Uterus (tissue), 4 donors: ENCODE measurements around the gene BMP2. TPM values are rescaled to one million over a fixed set of nuclear protein-coding genes. Genes with fewer than 3 reads are reported as not detected.

ENCODE experiments used
- DNase-seq, 2 donors: peaks; one replicate each; pipeline ENCODE4 v3.0.0-alpha.2; 2019 to 2020
- H3K27ac ChIP-seq, 2 donors: fragments of 200-600 bp; sonication (generic); 1 replicate in 1 of 2; 2 replicates in 1 of 2; pipeline ENCODE4 v1.5.1; 2016 to 2018
- H3K27me3 ChIP-seq, 2 donors: fragments of 200-600 bp; sonication (generic); one replicate each; pipeline ENCODE4 v1.5.1; 2018 to 2019; ENCODE audit warnings: control low read depth in 1 of 2
- H3K36me3 ChIP-seq, 2 donors: fragments of 200-600 bp; sonication (generic); one replicate each; pipeline ENCODE4 v1.5.1; 2019; ENCODE audit warnings: control low read depth in 1 of 2
- H3K4me1 ChIP-seq, 2 donors: fragments of 200-600 bp; sonication (generic); one replicate each; pipeline ENCODE4 v1.5.1; 2018 to 2019; ENCODE audit warnings: control low read depth in 1 of 2
- H3K4me3 ChIP-seq, 2 donors: fragments of 200-600 bp; sonication (generic); 1 replicate in 1 of 2; 2 replicates in 1 of 2; pipeline ENCODE4 v1.5.1; 2018 to 2019; ENCODE audit warnings: mild to moderate bottlenecking in 1 of 2
- H3K9me3 ChIP-seq, 2 donors: fragments of 200-600 bp; sonication (generic); one replicate each; pipeline ENCODE4 v1.5.1; 2019; ENCODE audit warnings: control low read depth in 1 of 2
- POLR2A ChIP-seq, 2 donors: fragments of 450-650 bp; IDR thresholded peaks; one replicate each; pipeline ENCODE4 v1.6.1; 2016; ENCODE audit warnings: antibody characterized with exemption in 2 of 2, mild to moderate bottlenecking in 1 of 2, moderate library complexity in 1 of 2
- intact Hi-C: fragments of 100-400 bp; cut with DNase I; formaldehyde crosslinking; loops from one replicate; pipeline ENCODE4 v1.15.1; 2023; ENCODE audit warnings: low total_unique reads
- total RNA-seq, 4 donors: library from RNA; depleted of rRNA in 3 of 4; stranded (reverse); fragments of >200 nt in 3 of 4; gene quantifications; one replicate each; pipeline versions ENCODE4 v1.1.0 to v1.2.4, GENCODE V29; 2014 to 2023
- TF ChIP-seq, protein P1 (sequence below), 4 experiments: fragments of 200-600 bp in 2 of 4; fragments of 450-650 bp in 2 of 4; sonication (generic) in 2 of 4; IDR thresholded peaks; one replicate each; pipeline ENCODE4 v1.5.1; 2016 to 2019; ENCODE audit warnings: antibody characterized with exemption in 4 of 4, mild to moderate bottlenecking in 2 of 4, moderate library complexity in 1 of 4
- donor health status: DM: yes; HTN: yes; CAD: no.

Gene BMP2
- total RNA-seq, 4 donors from 2014 or later: 2.1 to 17.0 (median 4.9) TPM

DNA sequence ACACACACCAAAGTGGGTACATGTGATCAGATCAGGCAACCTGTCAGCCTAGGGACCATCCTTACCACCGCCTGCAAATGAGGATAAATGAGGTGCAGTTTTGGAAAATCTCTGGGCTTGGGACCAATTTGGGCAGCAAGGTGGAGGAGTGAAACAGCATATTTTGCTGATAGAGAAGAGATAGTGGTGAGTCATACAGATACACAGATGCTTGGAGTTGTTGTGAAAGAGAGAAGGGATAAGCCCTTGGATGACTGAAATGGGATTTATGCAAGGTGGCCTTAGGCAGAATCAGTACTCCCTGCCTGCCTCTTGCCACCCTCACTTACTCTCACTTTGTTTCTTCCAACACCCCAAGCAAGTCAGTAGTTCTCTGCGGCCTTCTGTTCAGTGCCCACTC lies 34.7 kb downstream of the BMP2 start:
- Histone ChIP-seq H3K27ac (no peak overlapping the region), H3K4me1 (no peaks in the 10 kb centered on the region), H3K4me3 (no peak overlapping the region), H3K9me3 (no peaks in the 10 kb centered on the region), H3K36me3 (no peaks in the 10 kb centered on the region), H3K27me3 (no peaks in the 10 kb centered on the region)
- no peak for DNase-seq
- intact Hi-C loops: no loop called here
- TF ChIP-seq, protein P1, sequence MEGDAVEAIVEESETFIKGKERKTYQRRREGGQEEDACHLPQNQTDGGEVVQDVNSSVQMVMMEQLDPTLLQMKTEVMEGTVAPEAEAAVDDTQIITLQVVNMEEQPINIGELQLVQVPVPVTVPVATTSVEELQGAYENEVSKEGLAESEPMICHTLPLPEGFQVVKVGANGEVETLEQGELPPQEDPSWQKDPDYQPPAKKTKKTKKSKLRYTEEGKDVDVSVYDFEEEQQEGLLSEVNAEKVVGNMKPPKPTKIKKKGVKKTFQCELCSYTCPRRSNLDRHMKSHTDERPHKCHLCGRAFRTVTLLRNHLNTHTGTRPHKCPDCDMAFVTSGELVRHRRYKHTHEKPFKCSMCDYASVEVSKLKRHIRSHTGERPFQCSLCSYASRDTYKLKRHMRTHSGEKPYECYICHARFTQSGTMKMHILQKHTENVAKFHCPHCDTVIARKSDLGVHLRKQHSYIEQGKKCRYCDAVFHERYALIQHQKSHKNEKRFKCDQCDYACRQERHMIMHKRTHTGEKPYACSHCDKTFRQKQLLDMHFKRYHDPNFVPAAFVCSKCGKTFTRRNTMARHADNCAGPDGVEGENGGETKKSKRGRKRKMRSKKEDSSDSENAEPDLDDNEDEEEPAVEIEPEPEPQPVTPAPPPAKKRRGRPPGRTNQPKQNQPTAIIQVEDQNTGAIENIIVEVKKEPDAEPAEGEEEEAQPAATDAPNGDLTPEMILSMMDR (IDR thresholded peaks at IDR 0.05): no peak
- TF ChIP-seq POLR2A (IDR thresholded peaks at IDR 0.05): no peak

DNA sequence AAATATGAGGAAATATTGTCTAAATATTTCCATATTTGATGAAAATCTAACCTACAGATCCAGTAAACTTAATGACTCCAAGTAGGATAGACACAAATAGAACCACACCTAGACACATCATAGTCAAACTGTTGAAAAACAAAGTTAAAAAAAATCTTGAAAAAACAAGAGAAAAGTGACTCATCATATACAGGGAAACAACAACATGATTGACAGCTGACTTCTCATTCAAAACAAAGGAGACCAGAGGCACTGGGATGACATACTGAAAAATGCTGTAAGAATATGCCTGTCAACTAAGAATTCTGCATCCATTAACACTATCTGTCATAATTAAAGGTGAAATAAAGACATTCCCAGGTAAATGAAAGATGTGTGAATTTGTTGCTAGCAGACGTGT lies 38.8 kb downstream of the BMP2 start:
- Histone ChIP-seq H3K27ac (no peak overlapping the region), H3K27me3 (no peaks in the 10 kb centered on the region), H3K36me3 (no peaks in the 10 kb centered on the region), H3K9me3 (no peaks in the 10 kb centered on the region), H3K4me1 (no peaks in the 10 kb centered on the region), H3K4me3 (no peak overlapping the region)
- intact Hi-C loops: no loop called here
- TF ChIP-seq, protein P1 (IDR thresholded peaks at IDR 0.05): no peak
- TF ChIP-seq POLR2A (IDR thresholded peaks at IDR 0.05): no peak
- no peak for DNase-seq

DNA sequence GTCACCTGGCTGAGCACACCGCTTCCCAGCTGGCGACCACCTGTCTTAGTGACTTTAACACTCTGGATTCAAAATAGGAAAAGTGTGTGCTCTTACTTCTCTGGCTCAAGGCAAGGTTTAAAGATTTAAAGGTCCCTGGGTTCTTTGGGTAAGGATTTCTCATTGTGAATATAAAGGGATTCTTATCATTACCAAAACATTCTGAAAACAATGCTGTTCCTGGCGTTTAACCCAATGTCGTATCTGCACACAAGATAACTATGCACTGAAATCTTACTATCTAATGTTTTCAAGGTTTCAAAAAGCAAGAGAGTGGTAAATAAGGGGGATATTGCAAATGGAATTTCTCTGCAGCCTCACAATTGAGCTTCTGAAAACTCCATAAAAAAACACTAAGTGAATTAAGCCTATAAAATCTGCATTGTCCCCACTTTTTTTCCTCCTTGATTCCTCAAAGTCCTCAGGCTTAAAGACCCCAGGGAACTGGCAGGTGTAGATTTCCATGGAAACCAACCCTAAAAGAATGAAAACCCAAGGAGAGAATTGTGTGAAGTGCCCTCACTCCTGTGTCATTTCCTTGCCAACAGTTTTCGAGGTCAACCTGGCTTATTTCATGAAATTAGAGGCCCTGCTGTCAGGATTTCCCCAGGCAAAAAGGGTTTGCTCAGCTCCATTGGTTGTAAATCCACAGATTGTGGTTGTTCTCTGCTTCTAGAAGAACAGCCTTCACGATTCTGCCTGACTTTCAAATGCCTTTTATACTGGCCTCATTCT lies 44.0 kb downstream of the BMP2 start:
- DNase-seq: no peak
- Histone ChIP-seq H3K27me3 (no peaks in the 10 kb centered on the region), H3K27ac (no peak overlapping the region), H3K36me3 (no peaks in the 10 kb centered on the region), H3K9me3 (no peaks in the 10 kb centered on the region), H3K4me3 (no peak overlapping the region), H3K4me1 (no peaks in the 10 kb centered on the region)
- no peak for TF ChIP-seq POLR2A (IDR thresholded peaks at IDR 0.05)
- TF ChIP-seq, protein P1 (IDR thresholded peaks at IDR 0.05): no peak
- intact Hi-C loops: no loop called here

DNA sequence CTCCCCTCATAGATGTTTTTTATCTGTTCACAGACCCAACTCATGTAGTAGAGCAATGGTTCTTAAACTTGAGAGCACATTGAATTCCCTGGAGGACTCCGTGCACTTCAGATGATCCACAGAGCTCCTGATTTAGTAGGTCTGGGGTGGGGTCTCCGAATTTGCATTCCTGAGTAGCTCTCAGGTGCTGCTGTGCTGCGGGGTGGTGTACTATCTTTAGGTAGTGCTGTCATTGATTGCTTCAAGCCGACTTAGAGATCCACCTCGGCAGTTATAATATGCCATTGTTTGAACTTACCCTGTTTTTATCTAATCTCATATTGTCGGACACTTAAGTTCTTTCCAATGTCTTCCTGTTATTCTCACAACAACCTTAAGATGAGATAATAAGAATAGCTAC lies 45.0 kb downstream of the BMP2 start:
- Histone ChIP-seq H3K9me3 (no peaks in the 10 kb centered on the region), H3K27me3 (no peaks in the 10 kb centered on the region), H3K36me3 (no peaks in the 10 kb centered on the region), H3K4me3 (no peak overlapping the region), H3K4me1 (no peaks in the 10 kb centered on the region), H3K27ac (no peak overlapping the region)
- intact Hi-C loops: no loop called here
- TF ChIP-seq, protein P1 (IDR thresholded peaks at IDR 0.05): no peak
- TF ChIP-seq POLR2A (IDR thresholded peaks at IDR 0.05): no peak
- DNase-seq: no peak

DNA sequence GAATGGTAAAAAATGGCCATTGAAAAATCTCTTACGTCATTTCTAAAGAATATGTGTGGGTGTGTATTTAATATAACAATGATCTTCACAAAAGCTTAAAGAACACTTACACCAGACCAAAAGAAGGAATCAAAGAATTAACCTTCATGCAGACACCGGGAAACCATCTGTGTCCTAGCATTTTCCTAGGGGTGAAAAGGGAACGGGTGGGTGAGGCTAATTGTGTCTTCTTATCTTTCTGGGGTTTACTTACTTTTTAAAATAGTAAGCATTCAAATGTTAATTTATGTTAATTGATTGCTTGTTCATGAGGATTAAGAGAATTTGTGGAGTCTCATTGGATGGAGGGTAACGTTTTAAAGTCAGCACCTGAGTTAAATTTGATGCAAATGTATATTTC lies 47.5 kb downstream of the BMP2 start:
- H3K36me3 ChIP-seq: no peaks in the 10 kb centered on the region
- no peaks in the 10 kb centered on the region for H3K27me3 ChIP-seq
- no peaks in the 10 kb centered on the region for H3K9me3 ChIP-seq
- intact Hi-C loops: no loop called here
- H3K4me3 ChIP-seq: no peak overlapping the region
- TF ChIP-seq, protein P1 (IDR thresholded peaks at IDR 0.05): no peak
- no peak for TF ChIP-seq POLR2A (IDR thresholded peaks at IDR 0.05)
- no peak for DNase-seq
- no peak overlapping the region for H3K27ac ChIP-seq
- H3K4me1 ChIP-seq: no peaks in the 10 kb centered on the region
